Smooth muscle cell of the brain vasculature (primary cell): ENCODE measurements around the gene SNTG2.

ENCODE experiments used
- DNase-seq: peaks from one replicate; pipeline ENCODE4 v3.0.0-alpha.2; 2012; ENCODE audit warnings: low read depth, low spot score

SNTG2 gene

DNA sequence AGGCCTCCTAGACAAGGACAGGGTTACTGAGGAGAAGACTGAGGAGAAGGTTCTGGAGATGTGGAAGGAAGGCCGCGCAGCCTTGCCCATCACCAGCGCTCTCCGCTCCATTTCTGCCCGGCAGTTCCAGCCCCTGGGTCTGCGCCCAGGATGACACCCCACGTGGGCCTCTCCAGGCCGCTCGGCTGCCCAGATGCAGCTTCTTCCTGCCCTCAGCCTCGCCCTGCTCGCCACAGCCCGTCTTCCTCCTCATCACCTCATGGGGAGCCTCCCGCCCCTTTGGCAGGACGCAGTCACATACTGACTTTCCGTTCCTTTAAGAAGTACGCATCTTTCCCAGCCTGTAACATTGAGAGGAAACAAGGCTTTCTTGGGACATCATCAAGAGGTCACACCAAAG lies 37.1 kb downstream of the SNTG2 start:
- no peak for DNase-seq

GRCh38 chr2:989781-990467 lies 39.3 kb downstream of the SNTG2 start:
- DNase-seq: no peak

DNA sequence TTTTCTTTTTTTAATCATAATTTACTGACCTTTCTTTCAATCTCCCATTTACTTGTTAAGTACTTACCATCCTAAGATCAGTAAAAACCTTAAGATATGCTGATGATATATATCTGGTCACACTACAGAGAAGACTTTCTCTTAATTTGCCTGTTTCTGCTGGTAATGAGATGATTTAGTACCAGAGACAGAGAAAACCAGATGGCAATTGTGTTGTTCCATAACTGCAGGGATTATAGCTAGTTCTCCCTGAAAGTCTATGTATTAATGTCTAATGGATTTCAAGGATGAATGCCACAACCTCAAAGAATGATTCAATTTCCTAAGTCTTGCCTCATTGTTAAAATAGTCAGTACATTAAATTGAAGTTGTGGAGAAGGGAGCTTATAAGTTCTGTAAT lies 40.3 kb downstream of the SNTG2 start:
- DNase-seq: no peak

- DNase-seq: no peak
Measured at GRCh38 chr2:1002350-1002749, 51.7 kb downstream of the SNTG2 start.

GRCh38 chr2:1004398-1004797 lies 53.7 kb downstream of the SNTG2 start:
- no peak for DNase-seq

DNA sequence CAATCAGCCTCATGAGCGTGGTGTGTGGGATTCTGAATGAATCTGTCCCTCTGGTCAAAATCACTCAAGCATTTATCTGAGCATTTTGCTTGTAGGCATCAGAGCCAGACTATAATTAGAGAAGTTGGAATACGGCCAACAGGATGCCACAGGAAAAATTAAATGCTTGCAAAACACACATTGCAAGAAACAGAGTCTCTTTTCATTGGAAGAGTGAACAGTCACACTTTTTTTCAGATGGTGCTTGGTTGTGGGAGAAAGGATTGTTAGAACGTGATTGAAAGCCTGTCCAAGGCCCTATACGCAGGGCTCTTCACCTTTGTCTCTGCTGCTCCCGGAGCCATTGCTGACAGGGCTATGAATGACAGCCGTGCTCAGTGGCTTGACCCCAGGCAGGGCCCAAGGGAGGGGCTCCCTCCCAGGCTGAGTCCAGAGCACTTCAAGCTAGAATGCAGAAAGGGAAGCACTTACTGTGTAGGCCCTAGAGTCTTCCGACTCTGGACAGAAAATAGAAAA lies 59.8 kb downstream of the SNTG2 start:
- no peak for DNase-seq

DNA sequence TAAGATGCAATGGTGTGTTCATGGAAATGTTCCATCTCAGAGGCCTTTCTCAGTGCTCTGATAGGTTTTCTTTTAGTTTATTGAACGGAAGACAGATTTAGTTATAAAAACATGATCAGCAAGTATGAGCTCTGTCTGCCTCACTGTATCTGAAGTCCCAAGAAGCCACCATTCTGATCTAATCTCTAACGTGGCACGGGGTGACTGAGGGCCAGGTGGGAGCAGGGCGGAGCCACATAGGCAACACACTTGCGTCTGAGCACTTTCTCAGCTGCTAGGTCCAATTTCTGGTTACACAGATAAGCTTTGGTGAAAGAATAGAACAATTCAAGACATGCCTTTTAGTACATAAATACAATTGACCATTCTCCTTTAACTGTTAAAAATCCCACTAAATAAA lies 60.4 kb downstream of the SNTG2 start:
- no peak for DNase-seq

DNA sequence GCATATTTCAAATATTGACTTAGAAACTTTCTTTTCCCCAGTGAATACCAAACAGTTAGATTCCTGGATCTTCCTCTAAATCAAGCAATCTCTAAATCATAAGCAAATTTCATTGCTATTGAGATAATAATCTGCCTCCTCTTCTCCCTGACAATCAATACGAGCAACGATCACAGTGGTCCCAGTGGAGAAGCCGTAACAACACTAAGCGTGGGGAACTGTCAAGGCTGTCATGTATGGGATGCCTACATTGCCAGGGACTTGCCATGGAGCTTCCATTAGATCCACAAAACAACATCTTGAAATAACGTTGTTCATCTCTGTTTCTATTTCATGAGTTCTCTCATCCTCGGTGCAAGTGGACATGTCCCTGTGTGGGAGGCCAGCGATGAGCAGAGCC lies 61.3 kb downstream of the SNTG2 start:
- DNase-seq: no peak

- no peak for DNase-seq
Measured at GRCh38 chr2:1014802-1015201, 64.2 kb downstream of the SNTG2 start.

DNA sequence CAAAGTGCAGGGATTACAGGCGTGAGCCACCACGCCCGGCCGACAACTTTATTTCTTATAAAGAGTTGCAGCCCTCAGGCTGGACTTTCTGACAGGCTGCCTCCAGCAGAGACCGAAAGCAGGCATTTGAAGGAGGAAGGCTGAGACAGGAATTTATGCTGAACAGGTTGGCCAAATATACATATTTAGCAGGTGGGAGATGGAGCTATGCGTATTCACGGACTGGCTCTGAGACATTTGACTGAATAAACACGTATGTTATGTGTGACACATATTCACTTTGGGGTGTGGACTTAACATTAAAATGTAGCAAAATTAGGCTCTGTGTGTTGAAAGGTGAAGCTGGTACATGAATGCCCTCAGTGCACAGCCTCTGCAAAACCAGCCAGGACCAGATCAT lies 65.9 kb downstream of the SNTG2 start:
- no peak for DNase-seq

DNA sequence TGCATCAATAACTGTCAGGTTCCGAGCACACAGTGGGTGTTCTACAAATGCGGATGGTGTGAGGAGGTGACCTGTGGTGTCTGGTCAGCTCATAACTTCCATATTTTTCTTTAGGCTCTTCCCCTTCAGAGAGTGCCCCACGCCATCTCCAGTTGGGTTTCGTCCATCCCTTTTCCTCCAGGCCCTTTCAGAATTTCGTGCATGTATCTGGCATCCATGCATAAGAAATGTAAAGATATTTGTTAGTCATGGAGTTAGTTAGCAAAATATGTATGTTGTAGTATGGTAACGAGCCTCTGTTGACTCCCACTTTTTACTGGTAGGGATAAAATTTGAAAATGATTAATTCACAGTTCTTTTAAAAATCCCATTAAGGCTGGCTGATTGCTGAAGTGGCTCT lies 67.2 kb downstream of the SNTG2 start:
- DNase-seq: no peak

GRCh38 chr2:1020206-1020605 lies 69.6 kb downstream of the SNTG2 start:
- DNase-seq: no peak

DNA sequence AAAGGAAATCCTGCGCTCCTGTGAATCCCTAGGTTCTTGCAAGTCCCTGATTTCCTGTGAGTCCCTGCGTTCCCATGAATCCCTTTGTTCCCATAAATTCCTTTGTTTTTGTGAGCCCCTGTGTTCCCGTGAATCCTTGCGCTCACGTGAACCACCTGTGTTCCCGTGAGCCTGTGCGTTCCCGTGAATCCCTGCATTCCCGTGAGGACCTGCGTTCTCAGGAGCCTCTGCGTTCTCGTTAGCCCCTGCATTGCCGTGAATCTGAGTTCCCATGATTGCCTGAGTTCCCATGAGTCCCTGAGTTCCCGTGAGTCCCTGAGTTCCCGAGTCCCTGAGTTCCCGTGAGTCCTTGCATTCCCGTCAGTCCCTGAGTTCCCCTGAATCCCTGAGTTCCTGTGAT lies 71.5 kb downstream of the SNTG2 start:
- DNase-seq: no peak

DNA sequence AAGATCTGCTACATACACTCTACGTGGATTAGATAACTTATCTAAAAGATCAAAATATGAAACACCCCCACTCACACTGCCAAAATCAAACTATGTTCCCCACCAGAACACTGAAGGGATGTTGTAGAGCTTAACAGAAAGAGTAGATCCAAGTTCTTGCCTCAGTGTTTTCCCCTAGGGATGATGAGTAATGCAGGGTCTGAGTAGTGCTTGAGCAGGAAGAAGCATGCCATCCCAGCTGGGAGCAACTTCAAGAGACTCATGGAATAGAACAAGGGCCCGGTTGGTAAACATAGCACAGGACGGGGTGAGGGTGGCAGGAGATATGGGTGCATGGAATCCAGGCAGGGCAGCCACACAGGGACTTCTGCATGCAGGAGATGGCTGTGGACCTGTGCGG lies 74.3 kb downstream of the SNTG2 start:
- DNase-seq: peak; percentile 62

DNA sequence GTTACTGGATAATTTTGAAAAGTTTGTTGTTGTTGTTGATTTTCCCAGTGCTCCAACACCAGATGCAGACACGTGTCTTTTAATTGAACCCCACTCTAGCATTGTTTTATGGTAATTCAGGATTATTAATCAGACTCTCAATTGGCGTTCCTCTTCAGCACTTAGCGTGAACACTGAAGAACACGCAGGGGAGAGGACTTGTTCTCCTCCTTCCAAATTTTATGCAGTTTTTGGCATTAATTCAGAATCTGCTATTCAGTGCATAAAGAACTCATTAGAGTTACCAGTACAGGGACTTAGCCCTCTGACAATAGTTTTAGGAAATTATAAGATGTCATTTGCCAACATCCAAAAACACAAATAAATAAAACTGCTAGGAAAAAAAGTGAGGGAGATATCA lies 75.5 kb downstream of the SNTG2 start:
- no peak for DNase-seq

GRCh38 chr2:1028831-1029230 lies 78.2 kb downstream of the SNTG2 start:
- no peak for DNase-seq

GRCh38 chr2:1032030-1032429 lies 81.4 kb downstream of the SNTG2 start:
- no peak for DNase-seq

- no peak for DNase-seq
Measured at GRCh38 chr2:1033069-1033468, 82.4 kb downstream of the SNTG2 start.

DNA sequence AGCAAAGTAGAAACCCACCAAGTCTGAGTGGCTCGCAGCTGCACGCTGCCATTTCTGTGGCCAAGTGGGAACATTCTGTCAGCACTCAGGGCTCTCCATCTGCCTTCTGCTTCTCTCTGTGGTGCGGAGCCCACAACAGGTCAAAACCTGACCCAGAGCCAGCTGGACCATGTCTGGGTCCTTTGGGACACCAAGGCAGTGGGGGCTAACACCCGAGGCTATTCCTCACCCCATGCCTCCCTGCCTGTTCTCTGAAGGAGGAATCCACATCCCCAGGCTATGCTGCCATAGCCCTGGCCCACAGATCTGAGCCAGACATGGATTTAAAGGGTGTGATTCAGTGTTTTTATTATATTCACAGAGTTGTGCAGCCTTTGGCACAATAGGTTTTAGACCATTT lies 86.4 kb downstream of the SNTG2 start:
- DNase-seq: no peak

DNA sequence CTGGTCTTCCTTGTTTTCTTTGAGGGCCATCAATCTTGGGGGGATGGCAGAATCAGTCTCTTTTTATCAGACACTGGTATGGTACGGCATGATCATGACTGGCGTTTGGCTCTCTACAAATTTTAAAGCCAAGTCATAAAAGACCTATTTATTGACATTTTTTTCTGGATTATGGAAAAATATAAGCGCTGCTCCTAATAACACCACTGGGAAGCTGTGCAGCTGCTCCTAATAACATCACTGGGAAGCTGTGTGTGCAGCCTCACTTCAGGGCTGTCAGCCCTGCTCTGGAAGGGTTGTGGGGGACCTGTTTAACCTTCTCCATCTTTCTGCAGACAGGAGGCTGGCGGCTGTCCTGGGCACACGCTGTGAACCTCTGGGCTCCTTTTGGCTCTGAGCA lies 88.9 kb downstream of the SNTG2 start:
- no peak for DNase-seq

DNA sequence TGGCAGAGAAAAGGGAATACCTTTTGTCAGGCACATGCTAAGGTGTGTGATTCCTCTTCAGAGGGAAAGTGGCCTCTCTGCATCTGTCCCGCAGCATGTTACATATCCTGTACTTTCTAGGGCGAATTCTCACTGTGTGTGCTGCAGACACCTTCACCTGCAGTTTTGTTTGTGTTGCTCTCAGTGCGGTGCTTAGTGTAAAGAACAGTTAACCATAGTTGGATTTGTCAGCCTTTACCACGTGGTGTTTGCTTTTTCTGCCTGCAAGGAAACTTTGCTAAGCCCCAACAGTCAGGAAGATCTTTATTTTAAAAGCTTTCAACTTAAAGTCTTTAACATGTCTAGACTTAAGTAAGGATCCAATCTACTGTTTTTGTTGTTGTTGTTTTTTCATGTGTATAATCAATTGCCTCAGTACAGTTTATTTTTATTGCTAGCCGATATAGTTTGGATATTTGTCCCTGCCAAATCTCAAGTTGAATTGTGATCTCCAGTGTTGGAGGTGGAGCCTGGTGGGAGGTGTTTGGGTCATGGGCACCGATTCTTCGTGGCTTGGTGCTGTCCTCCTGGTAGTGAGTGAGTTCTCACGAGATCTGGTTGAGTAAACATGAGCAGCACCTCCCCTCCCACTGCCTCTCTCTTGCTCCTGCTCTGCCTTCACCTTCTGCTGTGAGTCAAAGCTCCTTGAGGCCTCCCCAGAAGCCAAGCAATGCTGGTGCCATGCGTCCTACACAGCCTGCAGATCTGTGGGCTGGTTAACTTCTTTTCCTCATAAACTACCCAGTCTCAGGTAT lies 90.6 kb downstream of the SNTG2 start:
- no peak for DNase-seq

GRCh38 chr2:1045109-1045508 lies 94.5 kb downstream of the SNTG2 start:
- no peak for DNase-seq

DNA sequence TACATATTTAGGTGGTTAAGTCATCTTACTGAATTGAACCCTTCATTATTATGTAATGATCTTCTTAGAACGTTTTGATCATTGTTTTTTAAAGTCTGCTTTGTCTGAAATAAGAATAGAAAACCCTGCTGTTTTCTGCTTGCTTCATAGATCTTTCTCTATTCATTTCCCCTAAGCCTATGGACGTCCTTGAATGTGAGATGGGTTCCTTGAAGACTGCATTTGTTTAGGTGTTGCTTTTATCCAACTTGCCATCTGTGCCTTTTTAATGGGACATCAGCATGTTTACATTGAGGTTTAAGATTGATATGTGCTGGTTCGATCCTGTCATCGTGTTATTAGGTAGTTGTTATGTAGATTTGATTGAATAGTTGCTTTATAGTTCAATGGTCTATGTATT lies 95.4 kb downstream of the SNTG2 start:
- DNase-seq: no peak
